Activated effector memory CD4-positive, alpha-beta T cell treated with anti-CD3 and anti-CD28 coated beads, Interleukin-2, amount 50 U/mL, for 16 hours (primary cell): ENCODE results near the gene MSI2.

Experiments used
- DNase-seq: peaks from one replicate; pipeline ENCODE4 v3.0.0-alpha.2; 2020

The MSI2 gene

DNA sequence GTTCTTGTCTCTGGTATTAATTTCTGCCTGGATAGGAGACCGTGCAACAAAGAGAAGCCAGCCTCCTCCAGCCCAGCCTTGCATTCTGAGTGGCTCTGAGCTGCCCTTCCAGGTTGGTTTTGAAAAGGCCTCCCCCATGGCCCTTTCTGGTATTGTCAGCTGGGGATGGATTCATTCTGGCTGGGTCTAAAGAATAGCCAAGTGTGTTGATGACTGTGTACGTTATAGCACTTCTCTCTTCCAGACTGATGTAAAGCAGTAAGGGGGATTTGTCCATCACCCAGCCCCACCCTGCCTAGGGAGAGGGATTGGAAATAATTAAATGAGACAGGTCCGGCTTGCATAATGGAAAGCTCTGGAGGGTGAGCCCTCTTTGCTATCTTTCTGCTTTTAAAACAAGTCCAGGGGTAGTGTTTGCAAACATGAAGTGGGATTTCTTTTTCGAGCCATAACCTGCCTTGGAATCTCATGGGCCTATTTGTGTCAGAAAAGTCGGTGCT, 146.4 kb downstream of the MSI2 start:
- DNase-seq: no peak

GRCh38 chr17:57403236-57403635, 146.9 kb downstream of the MSI2 start:
- DNase-seq: no peak

DNA sequence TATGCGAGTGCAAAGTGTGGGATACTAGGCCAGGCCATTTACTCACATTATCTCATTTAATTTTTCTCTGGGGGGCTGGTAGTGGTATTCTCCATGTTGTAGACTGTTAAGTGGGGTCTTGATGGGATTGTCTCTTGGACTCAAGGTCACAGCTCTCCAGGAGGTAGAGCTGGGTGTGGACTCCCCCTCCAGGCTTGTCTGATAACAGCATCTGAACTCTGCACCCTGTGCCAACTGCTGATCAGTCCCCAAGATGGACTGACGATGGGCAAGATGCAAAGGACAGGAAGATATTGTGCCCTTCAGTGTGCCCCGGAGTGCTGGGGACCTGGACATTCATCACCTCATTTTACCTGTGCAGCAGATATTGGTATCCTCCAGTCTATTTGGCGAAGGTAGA, 147.8 kb downstream of the MSI2 start:
- DNase-seq: no peak

GRCh38 chr17:57404795-57405490, 148.6 kb downstream of the MSI2 start:
- DNase-seq: no peak

- no peak for DNase-seq
Measured at GRCh38 chr17:57405491-57406072, 149.3 kb downstream of the MSI2 start.

DNA sequence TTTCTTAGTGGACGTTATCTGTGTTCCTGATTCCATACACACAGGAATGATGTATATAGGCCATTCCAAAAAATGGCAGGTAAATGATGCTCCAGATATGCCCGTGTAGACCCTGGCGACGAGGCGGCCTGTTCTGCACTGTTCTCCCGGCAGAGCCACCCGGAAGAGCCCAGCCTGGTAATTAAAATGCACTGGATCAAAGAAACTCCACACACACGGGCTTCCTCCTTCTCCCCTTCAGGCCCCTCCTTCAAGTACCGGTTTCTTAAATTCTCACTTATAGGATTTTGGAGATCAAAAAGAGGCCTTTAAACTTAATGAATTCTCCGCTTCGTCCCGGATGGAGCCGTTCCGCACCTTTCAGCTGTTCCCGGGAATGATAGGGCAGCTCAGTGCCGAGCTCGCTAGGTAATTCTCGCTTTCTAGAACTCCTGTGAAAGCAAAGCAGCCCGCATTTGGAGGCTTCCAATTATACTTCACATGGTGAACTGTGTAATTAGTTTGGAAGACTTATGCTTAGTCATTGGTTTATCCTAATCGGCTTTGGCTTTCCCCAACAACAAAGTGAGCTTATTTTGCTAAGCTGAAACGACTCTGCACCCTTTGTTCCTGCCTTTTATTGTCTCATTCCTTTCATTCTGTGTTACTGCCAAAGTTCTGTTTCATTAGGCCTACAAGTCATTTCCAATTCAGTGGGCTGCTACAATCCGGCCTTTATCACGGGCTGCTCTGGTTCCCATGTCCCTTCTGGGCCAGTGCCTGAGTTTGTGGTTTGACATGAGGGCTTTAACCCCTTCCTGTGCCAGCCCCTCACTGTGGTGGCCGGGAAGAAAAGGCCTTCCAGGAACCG, 150.0 kb downstream of the MSI2 start:
- no peak for DNase-seq

DNA sequence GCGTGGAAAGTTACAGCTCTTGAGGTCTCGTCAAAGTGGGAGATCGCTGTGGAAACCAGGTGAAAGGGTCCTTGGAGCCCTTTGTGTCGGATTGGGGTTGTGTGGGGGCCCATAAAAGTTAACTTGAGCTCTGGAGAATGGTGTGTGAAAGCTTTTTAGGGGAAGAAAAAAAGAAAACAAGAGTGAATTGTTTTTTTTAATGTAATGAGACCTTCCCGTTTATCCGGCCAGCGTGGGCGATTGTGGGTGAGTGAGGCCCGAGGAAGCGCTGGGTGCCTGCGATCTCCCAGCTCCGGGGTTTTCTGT, 150.6 kb downstream of the MSI2 start:
- DNase-seq: no peak

GRCh38 chr17:57407287-57408070, 151.2 kb downstream of the MSI2 start:
- DNase-seq: no peak

DNA sequence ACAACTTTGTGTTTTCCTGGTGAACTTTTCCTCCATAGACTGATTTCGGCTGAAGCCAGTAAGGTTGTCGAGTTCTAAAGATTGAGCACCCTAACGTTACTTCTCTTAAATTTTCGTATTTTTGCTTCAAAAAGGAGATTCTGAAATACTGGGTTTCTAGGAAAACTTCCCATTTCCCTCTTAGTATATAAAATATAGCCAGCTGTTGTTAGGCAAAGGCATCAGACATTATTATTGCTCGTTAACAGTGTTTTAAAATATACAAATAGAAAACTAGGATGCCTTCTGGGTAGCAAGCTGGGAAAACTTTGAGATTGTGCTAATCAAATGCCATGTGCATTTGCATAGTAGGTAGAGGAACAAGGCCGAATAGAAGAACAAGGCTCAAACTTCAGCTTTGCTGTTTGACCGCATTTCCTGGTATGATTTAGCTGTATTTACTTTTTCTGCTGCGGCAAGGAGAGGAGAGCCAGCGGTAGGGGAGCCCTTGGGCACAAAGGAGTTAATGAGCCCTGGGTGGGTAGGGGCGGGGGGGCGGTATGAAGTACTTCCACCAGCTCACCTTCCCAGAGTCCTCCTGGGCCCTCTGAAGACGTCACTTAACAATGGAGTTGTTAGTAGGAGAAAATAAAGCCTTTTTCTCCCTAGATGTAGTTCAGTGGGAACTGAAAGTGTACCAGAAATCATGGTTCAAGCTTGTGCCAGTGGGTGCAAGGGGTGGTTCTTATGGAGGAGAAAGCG, 151.9 kb downstream of the MSI2 start:
- no peak for DNase-seq

GRCh38 chr17:57410169-57410568, 153.8 kb downstream of the MSI2 start:
- no peak for DNase-seq

DNA sequence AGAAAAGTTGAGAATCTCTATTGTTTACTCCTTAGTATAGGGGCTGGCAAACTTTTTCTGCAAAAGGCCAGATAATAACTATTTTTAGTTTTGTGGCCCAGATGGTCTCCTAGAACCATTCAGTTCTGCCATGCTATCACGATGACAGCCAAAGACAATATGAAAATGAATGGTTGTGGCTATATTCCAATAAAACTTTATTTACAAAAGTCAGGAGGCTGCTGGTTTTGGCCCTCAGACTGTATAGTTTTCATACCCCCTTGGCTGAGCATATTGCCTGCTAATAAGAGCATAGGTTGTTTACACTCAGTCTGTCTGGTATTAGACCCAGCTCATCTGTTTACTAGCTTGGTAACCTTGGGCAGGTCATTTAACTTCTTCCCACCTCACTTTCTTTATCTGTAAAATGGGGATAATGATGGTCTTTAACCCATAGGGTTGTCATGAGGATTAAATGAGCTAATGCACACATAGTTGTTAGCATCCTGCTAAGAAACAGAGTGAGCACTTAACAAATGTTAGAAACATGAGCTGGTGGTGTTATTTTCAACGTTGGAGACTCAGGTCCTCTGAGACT, 156.3 kb downstream of the MSI2 start:
- no peak for DNase-seq

GRCh38 chr17:57413848-57414651, 157.7 kb downstream of the MSI2 start:
- no peak for DNase-seq

DNA sequence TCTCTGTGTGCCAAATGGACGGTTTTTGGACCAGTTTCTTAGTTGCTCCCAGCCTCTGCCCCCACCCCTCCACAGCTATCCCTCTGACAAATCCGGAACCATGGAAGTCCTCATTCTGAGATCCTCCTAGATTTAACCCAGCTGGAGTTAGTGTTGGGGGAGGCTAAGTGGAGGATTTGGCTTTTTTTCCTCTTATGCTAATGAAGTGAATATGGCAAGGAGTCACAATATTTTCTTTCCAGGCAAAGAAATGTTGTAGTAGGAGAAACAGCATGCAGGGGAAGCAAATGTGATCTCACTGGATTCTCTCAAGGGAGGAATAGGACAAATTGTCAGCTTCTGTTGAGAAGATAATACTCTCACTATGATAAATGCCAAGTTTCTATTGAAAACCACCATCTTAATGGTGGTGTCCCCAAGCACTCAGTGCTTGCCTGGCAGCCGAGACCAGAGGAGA, 159.5 kb downstream of the MSI2 start:
- DNase-seq: no peak

DNA sequence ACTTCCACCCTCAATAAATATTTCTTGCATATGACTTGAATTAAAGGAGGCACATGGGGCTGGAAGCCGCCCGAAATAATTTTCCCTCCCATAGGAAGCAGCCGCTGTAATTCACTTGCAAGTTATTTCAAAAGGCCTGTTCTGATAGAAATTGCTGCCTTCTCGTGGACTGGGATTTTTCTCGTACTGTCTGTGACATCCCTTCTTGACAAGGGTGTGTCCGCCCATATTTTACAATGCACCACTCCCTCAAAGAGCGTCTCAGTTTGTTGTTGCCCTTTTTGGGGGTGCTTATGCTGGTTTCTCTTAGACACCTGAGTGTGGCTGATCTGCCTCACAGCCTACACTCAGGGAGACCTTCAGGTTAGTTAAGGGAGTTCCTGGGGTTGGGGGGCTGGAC, 160.0 kb downstream of the MSI2 start:
- DNase-seq: no peak

DNA sequence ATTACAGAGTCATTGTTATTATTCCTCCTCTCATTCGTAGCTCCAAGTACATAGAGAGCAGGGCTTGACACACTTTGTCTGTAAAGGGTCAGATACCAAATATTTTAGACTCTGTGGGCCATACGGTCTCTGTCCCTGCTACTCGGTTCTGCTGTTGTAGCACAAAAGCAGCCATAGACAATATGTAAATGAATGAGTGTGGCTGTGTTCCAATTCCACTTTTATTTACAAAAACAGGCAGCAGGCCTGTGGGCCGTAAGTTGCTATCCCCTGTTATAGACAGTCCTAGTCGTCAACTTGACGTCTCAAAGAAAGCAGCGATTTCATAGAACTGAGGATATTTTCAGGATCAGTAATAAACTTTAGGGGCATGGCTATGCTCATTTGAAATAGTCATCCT, 161.6 kb downstream of the MSI2 start:
- DNase-seq: no peak

DNA sequence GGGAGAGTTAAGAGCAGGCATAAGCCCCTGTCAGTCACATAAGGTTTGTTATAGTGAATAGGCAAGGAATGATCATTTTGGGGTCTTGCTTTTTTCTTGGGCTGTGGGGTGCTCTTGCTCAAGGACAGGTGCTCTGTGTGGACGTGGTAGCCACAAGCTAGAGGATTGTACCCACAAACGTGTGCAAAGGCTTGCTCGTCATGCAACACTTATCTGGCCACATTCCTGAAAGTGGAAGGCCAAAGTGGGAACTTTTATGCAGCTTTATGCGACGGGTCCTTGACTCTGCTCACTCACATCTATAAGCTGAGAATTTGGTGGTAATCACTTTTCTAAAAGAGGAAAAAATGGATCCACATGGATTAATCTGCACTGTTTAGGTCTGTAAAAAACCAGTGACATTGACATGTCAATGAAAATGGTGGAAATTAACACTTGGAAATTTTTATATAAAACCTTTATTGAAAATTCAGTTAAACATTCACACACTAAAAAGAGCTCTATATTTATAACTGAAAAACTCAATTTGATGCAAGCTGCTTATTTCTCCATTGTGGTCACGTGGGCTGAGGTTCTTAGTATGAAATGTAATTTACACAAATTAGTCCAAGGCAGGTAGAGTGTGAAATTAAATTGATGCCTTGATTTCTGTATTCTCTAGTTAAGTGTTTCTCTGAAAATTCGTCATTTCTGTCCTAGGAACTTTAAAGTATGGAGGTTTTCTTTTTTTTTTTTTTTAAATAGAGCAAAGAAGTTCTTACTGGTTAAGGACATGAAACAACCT, 162.3 kb downstream of the MSI2 start:
- no peak for DNase-seq

- DNase-seq: no peak
Measured at GRCh38 chr17:57419940-57420550, 163.7 kb downstream of the MSI2 start.

GRCh38 chr17:57420734-57421717, 164.7 kb downstream of the MSI2 start:
- DNase-seq: no peak
